ENCODE data around the gene CCNF. TPM values are rescaled to one million over a fixed set of nuclear protein-coding genes. Genes with fewer than 3 reads are reported as not detected.

CCNF gene
- total and polyA plus RNA-seq, 2 of the 4 experiments (the other 2 are of a cell fraction) = 8.2 to 20.1 TPM

DNA sequence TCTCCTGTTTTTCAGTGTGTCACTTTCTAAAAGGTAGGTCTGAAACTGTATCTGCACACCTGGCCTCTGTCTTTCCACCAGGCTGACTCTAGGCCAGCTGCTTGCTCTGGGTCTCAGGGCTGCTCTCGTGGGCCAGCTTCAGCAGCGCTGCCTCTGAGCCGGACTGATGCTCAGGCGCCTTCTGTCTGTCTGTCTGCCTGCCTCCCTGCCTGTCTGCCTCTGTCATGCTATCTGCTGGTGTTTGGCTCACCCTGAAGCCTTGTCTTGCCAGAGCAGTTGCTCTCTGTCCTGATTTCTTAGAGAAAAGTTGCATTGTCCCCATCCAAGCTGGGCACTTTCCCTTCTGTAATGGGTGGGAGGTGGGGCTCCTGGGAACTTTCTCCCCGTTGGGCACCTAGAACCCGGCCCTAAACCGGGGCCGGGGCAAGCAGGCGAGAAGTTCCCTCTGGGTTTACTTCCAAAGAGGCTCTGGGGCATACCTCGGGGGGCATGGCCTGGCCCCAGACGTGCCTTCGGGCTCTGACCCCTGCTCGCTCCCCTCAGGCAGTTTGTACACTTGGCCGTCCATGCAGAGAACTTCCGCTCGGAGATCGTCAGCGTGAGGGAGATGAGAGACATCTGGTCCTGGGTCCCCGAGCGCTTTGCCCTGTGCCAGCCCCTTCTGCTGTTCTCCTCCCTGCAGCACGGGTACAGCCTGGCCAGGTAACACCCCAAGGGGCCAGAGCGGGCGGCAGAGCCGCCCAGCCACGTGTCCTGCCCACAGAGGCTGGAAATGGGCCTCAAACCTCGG, 68.6 kb downstream of the CCNF start:
- peaks cover 3 to 24% of the 10 kb centered on the region in 2 experiments; a peak in 3 of 4 replicates for H3K79me1 ChIP-seq (ENCODE audit: low read depth in 1 of 2, low read length in 2 of 2)
- WGBS, 2 experiments (ENCODE audit: extremely low coverage in 2 of 2, insufficient read length in 1 of 2) = 78% methylated on average over 11 of the region's 26 CpGs; no CpG with 5 or more reads in 1 of the 2 experiments
- no peak overlapping the region for H2AK9ac ChIP-seq (replicated peaks; ENCODE audit: low read depth, low read length, poor library complexity)
- H2BK5ac ChIP-seq (ENCODE audit: low read depth, low read length, poor library complexity, severe bottlenecking) = no peak overlapping the region
- no peaks in the 10 kb centered on the region for H3K9me1 ChIP-seq (ENCODE audit: insufficient read depth, low read length)
- H3K4ac ChIP-seq (ENCODE audit: low read depth, low read length) = no peak overlapping the region
- H2AFZ ChIP-seq (replicated peaks; ENCODE audit: low read length, poor library complexity) = no peak overlapping the region
- H3K18ac ChIP-seq (ENCODE audit: low read depth, low read length) = no peak overlapping the region
- no peak overlapping the region for H2AK5ac ChIP-seq (ENCODE audit: low read depth, low read length)
- no peak overlapping the region for H4K8ac ChIP-seq (ENCODE audit: low read depth in 2 of 2, low read length in 2 of 2)
- in situ Hi-C loops (cut with MboI; ENCODE audit: low sequenced_read_pairs) (loop anchor here (5.0 kb wide), 1 partner anchor 156 kb away; the partner anchor contains the start of gene ABCA3), dilution Hi-C loops (cut with HindIII; ENCODE audit: low sequenced_read_pairs, unreplicated experiment) (no loop called here), intact Hi-C loops (cut with micrococcal nuclease) (no loop called here)
- no peak overlapping the region for H3K4me2 ChIP-seq (ENCODE audit: low read depth, low read length)
- no peak overlapping the region for H2BK20ac ChIP-seq (ENCODE audit: low read depth, low read length)
- CTCF ChIA-PET = no interaction called here
- H3K9me3 ChIP-seq (ENCODE audit: control insufficient read depth, insufficient read depth, low read length) = no peaks in the 10 kb centered on the region
- no peak for DNase-seq
- POLR2A ChIA-PET (ENCODE audit: unreplicated experiment) = no interaction called here
- H3K27me3 ChIP-seq (ENCODE audit: control insufficient read depth, insufficient read depth, low read length) = no peaks in the 10 kb centered on the region
- H3K56ac ChIP-seq (ENCODE audit: extremely low read depth, insufficient read depth, low read length) = no peak overlapping the region
- no peak overlapping the region for H3K9ac ChIP-seq (ENCODE audit: low read depth, low read length)
- no peak overlapping the region for H4K5ac ChIP-seq (ENCODE audit: low read depth, low read length)
- H2BK15ac ChIP-seq (ENCODE audit: low read depth, low read length) = no peak overlapping the region
- ATAC-seq (ENCODE audit: low read depth) = no peak
- H3K4me3 ChIP-seq (ENCODE audit: insufficient read depth, low read depth, low read length) = no peak overlapping the region
- no peak overlapping the region for H3K14ac ChIP-seq (replicated peaks; ENCODE audit: low read depth, low read length)
- TF ChIP-seq, protein P1, sequence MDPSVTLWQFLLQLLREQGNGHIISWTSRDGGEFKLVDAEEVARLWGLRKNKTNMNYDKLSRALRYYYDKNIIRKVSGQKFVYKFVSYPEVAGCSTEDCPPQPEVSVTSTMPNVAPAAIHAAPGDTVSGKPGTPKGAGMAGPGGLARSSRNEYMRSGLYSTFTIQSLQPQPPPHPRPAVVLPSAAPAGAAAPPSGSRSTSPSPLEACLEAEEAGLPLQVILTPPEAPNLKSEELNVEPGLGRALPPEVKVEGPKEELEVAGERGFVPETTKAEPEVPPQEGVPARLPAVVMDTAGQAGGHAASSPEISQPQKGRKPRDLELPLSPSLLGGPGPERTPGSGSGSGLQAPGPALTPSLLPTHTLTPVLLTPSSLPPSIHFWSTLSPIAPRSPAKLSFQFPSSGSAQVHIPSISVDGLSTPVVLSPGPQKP (IDR thresholded peaks at IDR 0.05; ENCODE audit: borderline replicate concordance, low read depth, low read length) = no peak
- TF ChIP-seq MXI1 (IDR thresholded peaks at IDR 0.05; ENCODE audit: borderline replicate concordance, low read depth, low read length) (no peak), MAZ (IDR thresholded peaks at IDR 0.05; ENCODE audit: borderline replicate concordance, low read depth, low read length) (no peak), CEBPB (IDR thresholded peaks at IDR 0.05; ENCODE audit: low read depth, low read length) (no peak), RFX5 (IDR thresholded peaks at IDR 0.05; ENCODE audit: low read depth, low read length) (no peak), RAD21 (IDR thresholded peaks at IDR 0.05; ENCODE audit: low read length) (no peak), MAFK (IDR thresholded peaks at IDR 0.05; ENCODE audit: low read depth, low read length) (no peak)
- TF ChIP-seq, protein P2, sequence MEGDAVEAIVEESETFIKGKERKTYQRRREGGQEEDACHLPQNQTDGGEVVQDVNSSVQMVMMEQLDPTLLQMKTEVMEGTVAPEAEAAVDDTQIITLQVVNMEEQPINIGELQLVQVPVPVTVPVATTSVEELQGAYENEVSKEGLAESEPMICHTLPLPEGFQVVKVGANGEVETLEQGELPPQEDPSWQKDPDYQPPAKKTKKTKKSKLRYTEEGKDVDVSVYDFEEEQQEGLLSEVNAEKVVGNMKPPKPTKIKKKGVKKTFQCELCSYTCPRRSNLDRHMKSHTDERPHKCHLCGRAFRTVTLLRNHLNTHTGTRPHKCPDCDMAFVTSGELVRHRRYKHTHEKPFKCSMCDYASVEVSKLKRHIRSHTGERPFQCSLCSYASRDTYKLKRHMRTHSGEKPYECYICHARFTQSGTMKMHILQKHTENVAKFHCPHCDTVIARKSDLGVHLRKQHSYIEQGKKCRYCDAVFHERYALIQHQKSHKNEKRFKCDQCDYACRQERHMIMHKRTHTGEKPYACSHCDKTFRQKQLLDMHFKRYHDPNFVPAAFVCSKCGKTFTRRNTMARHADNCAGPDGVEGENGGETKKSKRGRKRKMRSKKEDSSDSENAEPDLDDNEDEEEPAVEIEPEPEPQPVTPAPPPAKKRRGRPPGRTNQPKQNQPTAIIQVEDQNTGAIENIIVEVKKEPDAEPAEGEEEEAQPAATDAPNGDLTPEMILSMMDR (conservative IDR thresholded peaks at IDR 0.05; ENCODE audit: low read depth, low read length) = no peak
- peaks cover 19% of the 10 kb centered on the region; the same call in 1 of the 2 replicates for H3K36me3 ChIP-seq (ENCODE audit: control insufficient read depth, insufficient read depth, low read length)
- H4K91ac ChIP-seq (ENCODE audit: insufficient read depth, low read depth, low read length) = no peak overlapping the region
- peaks cover 9% of the 10 kb centered on the region for H3K4me1 ChIP-seq (ENCODE audit: control insufficient read depth, insufficient read depth, low read length)
- no peak overlapping the region for H3K23ac ChIP-seq (ENCODE audit: low read depth, low read length)
- no peak overlapping the region for H2BK120ac ChIP-seq (ENCODE audit: low read depth, low read length)
- no TSS peak for BruUV-seq (replicated peaks)
- no peak overlapping the region for H3K27ac ChIP-seq (ENCODE audit: insufficient read depth, low read length)
- peaks cover 20% of the 10 kb centered on the region for H4K20me1 ChIP-seq (ENCODE audit: insufficient read depth, low read length)

All from IMR-90 (cell line).